SK-N-SH (cell line): ENCODE measurements around the gene CCDC183. TPM values are rescaled to one million over a fixed set of nuclear protein-coding genes. Genes with fewer than 3 reads are reported as not detected.

Experiments used
- CTCF ChIA-PET: fragments of 300-600, 350-600 bp; formaldehyde crosslinking; extraction: SDS; loops from one replicate; lab custom pipeline; 2021; lab: Yijun Ruan, JAX
- POLR2A ChIA-PET: fragments of 350-600 bp; sonication (Branson Sonifier 250); formaldehyde crosslinking; extraction: SDS; loops from one replicate; lab custom pipeline; 2020; ENCODE audit warnings: antibody characterized with exemption, inconsistent platforms; lab: Yijun Ruan, JAX
- DNase-seq: peaks from one replicate; pipeline ENCODE4 v3.0.0; 2012
- H2AFZ ChIP-seq: fragments of 200-600 bp; sonication (generic); 2 replicates; pipeline ENCODE4 v1.8.1; 2016; ENCODE audit warnings: antibody characterized with exemption, mild to moderate bottlenecking, low read depth
- H3F3A ChIP-seq: fragments of 200-600 bp; sonication (generic); replicated peaks from 2 replicates; pipeline ENCODE3; 2016; ENCODE audit warnings: antibody characterized with exemption, mild to moderate bottlenecking; ENCODE audit not compliant: insufficient read depth
- H3K27ac ChIP-seq, 2 experiments: fragments of 200-500 bp in 1 of 2; fragments of 200-600 bp in 1 of 2; sonication (Bioruptor generic) in 1 of 2; sonication (generic), shearing (Covaris generic) in 1 of 2; 2 replicates each; pipeline versions ENCODE4 v1.5.1 to v1.6.1; 2014 to 2016; ENCODE audit warnings: low read depth in 2 of 2, inconsistent platforms in 1 of 2, low read length in 1 of 2, mild to moderate bottlenecking in 1 of 2, mixed read lengths in 1 of 2
- H3K27me3 ChIP-seq: fragments of 200-600 bp; sonication (generic), shearing (Covaris generic); 2 replicates; pipeline ENCODE4 v1.6.1; 2016; ENCODE audit warnings: mixed run types; ENCODE audit not compliant: insufficient read depth
- H3K36me3 ChIP-seq, 2 experiments: fragments of 200-500 bp in 1 of 2; fragments of 200-600 bp in 1 of 2; sonication (Bioruptor generic) in 1 of 2; sonication (generic) in 1 of 2; replicated peaks in 1 of 2; 2 replicates each; pipeline versions ENCODE3 to v1.5.1; 2014 to 2016; ENCODE audit warnings: low read length in 1 of 2, mild to moderate bottlenecking in 1 of 2; ENCODE audit not compliant: insufficient read depth in 2 of 2, control insufficient read depth in 1 of 2
- H3K4me1 ChIP-seq, 2 experiments: fragments of 200-500 bp in 1 of 2; fragments of 200-600 bp in 1 of 2; sonication (Bioruptor generic) in 1 of 2; sonication (generic), shearing (Covaris generic) in 1 of 2; 2 replicates each; pipeline versions ENCODE4 v1.5.1 to v1.6.1; 2014 to 2016; ENCODE audit warnings: low read depth in 1 of 2, low read length in 1 of 2, mixed run types in 1 of 2; ENCODE audit not compliant: insufficient read depth in 2 of 2, control insufficient read depth in 1 of 2
- H3K4me2 ChIP-seq: fragments of 200-600 bp; sonication (generic), shearing (Covaris generic); 2 replicates; pipeline ENCODE4 v1.6.1; 2017; ENCODE audit warnings: mixed run types
- H3K4me3 ChIP-seq, 2 experiments: fragments of 200-500 bp in 1 of 2; fragments of 200-600 bp in 1 of 2; sonication (Bioruptor generic) in 1 of 2; sonication (generic), shearing (Covaris generic) in 1 of 2; 2 replicates each; pipeline versions ENCODE4 v1.5.1 to v1.8.1; 2014 to 2016; ENCODE audit warnings: low read depth in 2 of 2, inconsistent platforms in 1 of 2, low read length in 1 of 2, mild to moderate bottlenecking in 1 of 2, mixed read lengths in 1 of 2, moderate library complexity in 1 of 2
- H3K79me2 ChIP-seq: fragments of 200-600 bp; sonication (generic); 2 replicates; pipeline ENCODE4 v1.8.1; 2017; ENCODE audit warnings: mild to moderate bottlenecking; ENCODE audit not compliant: insufficient read depth
- H3K9ac ChIP-seq: fragments of 200-600 bp; sonication (generic); 2 replicates; pipeline ENCODE4 v1.6.1; 2017; ENCODE audit warnings: mixed run types
- H3K9me2 ChIP-seq: fragments of 200-600 bp; sonication (generic); 2 replicates; pipeline ENCODE4 v1.6.1; 2017; ENCODE audit warnings: mixed run types
- H3K9me3 ChIP-seq: fragments of 200-600 bp; sonication (generic); 2 replicates; pipeline ENCODE4 v1.6.1; 2017; ENCODE audit warnings: mixed run types, mild to moderate bottlenecking, moderate library complexity
- H4K20me1 ChIP-seq: fragments of 200-600 bp; sonication (generic); 2 replicates; pipeline ENCODE4 v1.6.1; 2017; ENCODE audit warnings: mild to moderate bottlenecking, mixed run types; ENCODE audit not compliant: insufficient read depth
- FOSL2 ChIP-seq: IDR thresholded peaks from 2 replicates; pipeline ENCODE4 v1.4.0; 2012; ENCODE audit warnings: low read depth, mild to moderate bottlenecking, moderate library complexity, borderline replicate concordance
- FOXM1 ChIP-seq: IDR thresholded peaks from 2 replicates; pipeline ENCODE4 v1.4.0; 2012; ENCODE audit warnings: low read depth, mild to moderate bottlenecking
- MEF2A ChIP-seq: IDR thresholded peaks from 2 replicates; pipeline ENCODE4 v1.4.0; 2012; ENCODE audit warnings: low read depth, borderline replicate concordance
- MXI1 ChIP-seq: IDR thresholded peaks from 2 replicates; pipeline ENCODE4 v1.6.1; 2012; ENCODE audit warnings: mild to moderate bottlenecking, low read depth, low read length, improper control_type of control experiment
- NRF1 ChIP-seq: IDR thresholded peaks from 2 replicates; pipeline ENCODE4 v1.6.1; 2012; ENCODE audit warnings: low read depth, mild to moderate bottlenecking, low read length
- RAD21 ChIP-seq: IDR thresholded peaks from 2 replicates; pipeline ENCODE4 v1.6.1; 2012; ENCODE audit warnings: mild to moderate bottlenecking, low read length
- RCOR1 ChIP-seq: fragments of 150-350 bp; IDR thresholded peaks from 2 replicates; pipeline ENCODE4 v1.6.1; 2017; ENCODE audit warnings: antibody characterized with exemption, low read length
- RXRA ChIP-seq: IDR thresholded peaks from 2 replicates; pipeline ENCODE4 v1.4.0; 2012; ENCODE audit warnings: low read depth, mild to moderate bottlenecking, borderline replicate concordance
- TCF12 ChIP-seq: IDR thresholded peaks from 2 replicates; pipeline ENCODE4 v1.4.0; 2012
- TEAD4 ChIP-seq: IDR thresholded peaks from 2 replicates; pipeline ENCODE4 v1.4.0; 2012; ENCODE audit warnings: mild to moderate bottlenecking, borderline replicate concordance; ENCODE audit not compliant: insufficient read depth
- YY1 ChIP-seq: IDR thresholded peaks from 2 replicates; pipeline ENCODE4 v1.4.0; 2012; ENCODE audit warnings: low read depth, mild to moderate bottlenecking
- WGBS: methylation state at CpG from one replicate; pipeline ENCODE4 v1.1.6; 2017; ENCODE audit warnings: low lambda C conversion rate; 5-methylcytosine and 5-hydroxymethylcytosine counted together
- polyA plus RNA-seq, 3 experiments: library from polyadenylated mRNA; depleted of rRNA; stranded (reverse); fragments of >200 nt; gene quantifications; 2 replicates each; pipeline ENCODE4 v1.2.3, GENCODE V29; 2012
- TF ChIP-seq, protein P1 (sequence below): fragments of 150-350 bp; IDR thresholded peaks from 2 replicates; pipeline ENCODE4 v1.6.1; 2016; ENCODE audit warnings: mild to moderate bottlenecking, low read depth, low read length

Gene CCDC183
- polyA plus RNA-seq, 1 of the 3 experiments (the other 2 are of a cell fraction) = 5.3 TPM

DNA sequence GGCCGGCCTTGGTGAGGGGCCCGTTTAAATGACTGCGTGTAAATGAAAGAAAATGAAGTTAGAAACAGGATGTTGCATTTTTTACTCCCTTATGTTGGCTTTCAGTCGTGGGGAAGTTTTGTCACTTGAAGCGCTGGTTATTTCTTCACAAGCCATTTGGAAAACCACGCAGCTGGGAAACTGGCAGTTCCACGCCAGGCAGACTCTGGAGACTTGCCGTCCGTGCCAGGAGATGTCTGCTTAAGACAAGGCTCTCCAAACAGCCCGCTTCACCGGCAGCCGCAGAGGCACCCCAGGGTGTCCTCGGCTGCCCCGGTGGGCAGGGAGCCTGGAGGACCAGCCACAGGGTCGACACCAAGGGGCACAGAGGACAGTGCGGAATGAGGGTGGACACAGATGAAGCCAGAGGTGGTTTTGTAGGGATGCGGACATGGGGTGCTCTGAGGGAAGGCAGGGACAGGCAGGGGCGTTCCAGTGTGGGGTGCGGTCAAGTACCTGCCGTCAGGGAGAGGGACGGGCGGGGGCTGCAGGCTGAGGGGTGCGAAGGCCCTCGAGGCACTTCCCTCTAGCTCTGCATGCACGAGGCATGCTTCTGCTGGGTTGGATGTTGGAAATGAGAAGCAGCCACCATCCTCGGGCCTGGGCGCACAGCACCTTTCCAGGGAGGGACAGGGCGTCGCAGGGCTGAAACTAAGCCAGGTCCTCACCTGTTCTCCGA is 35.0 kb downstream of the CCDC183 start:
- no peak overlapping the region for H3K9ac ChIP-seq
- H4K20me1 ChIP-seq = no peaks in the 10 kb centered on the region
- H3K9me2 ChIP-seq = no peaks in the 10 kb centered on the region
- peaks cover 4 to 70% of the 10 kb centered on the region in 2 experiments for H3K36me3 ChIP-seq
- H3K79me2 ChIP-seq = no peaks in the 10 kb centered on the region
- ChIA-PET POLR2A (no interaction called here), CTCF (interaction anchor here (0.6 to 5.7 kb wide), 2 partner anchors 11 to 233 kb away, joined by 3 to 36 read pairs; partner anchors contain the start of gene AJM1)
- no peaks in the 10 kb centered on the region for H3F3A ChIP-seq
- 90% methylated on average over 20 of the region's 30 CpGs for WGBS
- TF ChIP-seq RAD21 = no peak
- TF ChIP-seq NRF1 = no peak
- TF ChIP-seq RCOR1 = no peak
- no peak for TF ChIP-seq TEAD4
- TF ChIP-seq FOXM1 = no peak
- TF ChIP-seq, protein P1, sequence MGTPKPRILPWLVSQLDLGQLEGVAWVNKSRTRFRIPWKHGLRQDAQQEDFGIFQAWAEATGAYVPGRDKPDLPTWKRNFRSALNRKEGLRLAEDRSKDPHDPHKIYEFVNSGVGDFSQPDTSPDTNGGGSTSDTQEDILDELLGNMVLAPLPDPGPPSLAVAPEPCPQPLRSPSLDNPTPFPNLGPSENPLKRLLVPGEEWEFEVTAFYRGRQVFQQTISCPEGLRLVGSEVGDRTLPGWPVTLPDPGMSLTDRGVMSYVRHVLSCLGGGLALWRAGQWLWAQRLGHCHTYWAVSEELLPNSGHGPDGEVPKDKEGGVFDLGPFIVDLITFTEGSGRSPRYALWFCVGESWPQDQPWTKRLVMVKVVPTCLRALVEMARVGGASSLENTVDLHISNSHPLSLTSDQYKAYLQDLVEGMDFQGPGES = no peak
- TF ChIP-seq YY1 = no peak
- no peak for TF ChIP-seq FOSL2
- H3K4me1 ChIP-seq = no peaks in the 10 kb centered on the region
- no peaks in the 10 kb centered on the region for H3K9me3 ChIP-seq
- H3K4me3 ChIP-seq = no peak overlapping the region
- no peak overlapping the region for H3K4me2 ChIP-seq
- no peak overlapping the region for H3K27ac ChIP-seq
- no peaks in the 10 kb centered on the region for H3K27me3 ChIP-seq
- no peak overlapping the region for H2AFZ ChIP-seq
- DNase-seq = no peak

DNA sequence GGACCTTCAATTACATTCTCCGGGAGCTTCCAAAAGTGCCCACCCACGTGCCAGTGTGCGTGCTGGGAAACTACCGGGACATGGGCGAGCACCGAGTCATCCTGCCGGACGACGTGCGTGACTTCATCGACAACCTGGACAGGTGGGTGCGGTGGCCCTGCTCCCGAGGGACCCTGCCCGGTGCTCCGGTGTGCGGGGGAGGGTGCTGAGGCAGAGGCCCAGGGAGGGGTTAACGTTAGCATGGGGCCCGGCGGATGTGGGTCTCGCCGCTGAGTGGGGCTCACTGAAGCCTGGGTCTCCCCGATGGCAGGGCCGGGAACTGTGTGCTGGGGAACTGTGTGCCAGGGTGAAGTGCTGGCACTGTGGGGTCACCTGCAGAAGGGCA is 35.6 kb downstream of the CCDC183 start:
- H3K4me2 ChIP-seq = no peak overlapping the region
- H3K4me3 ChIP-seq = no peak overlapping the region
- ChIA-PET CTCF (interaction anchor here (0.6 to 5.7 kb wide), 3 partner anchors 10 to 232 kb away, joined by 3 to 36 read pairs (median 3); partner anchors contain the start of genes AJM1 and FBXW5), POLR2A (no interaction called here)
- H3K9me3 ChIP-seq = no peaks in the 10 kb centered on the region
- no peaks in the 10 kb centered on the region for H3K27me3 ChIP-seq
- no peak for DNase-seq
- peaks cover 4 to 64% of the 10 kb centered on the region in 2 experiments for H3K36me3 ChIP-seq
- H3K9me2 ChIP-seq = no peaks in the 10 kb centered on the region
- no peak overlapping the region for H3K9ac ChIP-seq
- H3K4me1 ChIP-seq = no peaks in the 10 kb centered on the region
- H2AFZ ChIP-seq = no peak overlapping the region
- no peak overlapping the region for H3K27ac ChIP-seq
- H3F3A ChIP-seq = no peaks in the 10 kb centered on the region
- TF ChIP-seq MXI1 (no peak), TEAD4 (no peak), TCF12 (no peak), RXRA (no peak), MEF2A (no peak)
- TF ChIP-seq, protein P1 = no peak
- H4K20me1 ChIP-seq = no peaks in the 10 kb centered on the region
- WGBS = no CpG with 5 or more reads among the region's 23 CpGs
- no peaks in the 10 kb centered on the region for H3K79me2 ChIP-seq
